ENCODE results near the gene DPP6.

DPP6 gene

GRCh38 chr7:154559454-154559853, 507.3 kb downstream of the DPP6 start:
- DNase-seq: no peak

DNA sequence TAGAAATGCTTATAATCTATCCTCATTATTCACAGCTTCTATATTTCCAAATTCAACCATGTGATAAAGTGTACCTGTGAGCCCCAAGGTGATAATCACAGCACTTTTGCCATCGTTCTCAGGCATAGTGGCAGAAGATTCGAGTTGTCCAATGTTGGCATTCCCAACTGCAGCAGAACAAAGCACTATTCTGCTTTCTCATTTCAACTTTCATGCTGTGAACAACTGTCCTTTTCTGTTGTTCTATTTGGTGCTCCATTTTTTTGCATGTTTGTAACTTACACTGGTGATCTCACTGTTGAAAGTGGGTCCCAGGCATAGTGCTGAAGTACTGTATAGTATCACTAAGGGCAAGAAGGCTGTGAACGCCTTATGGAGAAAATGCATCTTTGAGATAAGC, 512.5 kb downstream of the DPP6 start:
- DNase-seq: no peak

DNA sequence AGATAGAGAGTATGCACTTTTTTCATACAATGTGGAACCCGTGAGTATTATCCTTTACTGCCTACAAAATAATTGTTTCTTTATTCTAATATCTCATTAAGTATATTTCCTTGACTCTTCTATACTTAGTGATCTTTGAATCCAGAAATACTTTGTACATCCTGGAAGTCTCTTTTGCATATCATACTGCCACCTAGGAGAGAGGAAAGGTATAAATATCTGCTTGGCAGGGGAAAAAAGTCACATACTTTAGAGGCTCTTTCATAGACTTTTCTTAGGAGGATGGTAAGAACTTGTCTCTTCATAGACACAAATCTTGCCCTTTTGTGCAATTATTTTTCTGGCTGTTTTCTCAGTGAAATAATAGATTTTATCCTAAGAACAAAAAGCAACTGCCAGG, 514.7 kb downstream of the DPP6 start:
- DNase-seq: no peak

GRCh38 chr7:154568346-154568745, 516.1 kb downstream of the DPP6 start:
- no peak for DNase-seq

DNA sequence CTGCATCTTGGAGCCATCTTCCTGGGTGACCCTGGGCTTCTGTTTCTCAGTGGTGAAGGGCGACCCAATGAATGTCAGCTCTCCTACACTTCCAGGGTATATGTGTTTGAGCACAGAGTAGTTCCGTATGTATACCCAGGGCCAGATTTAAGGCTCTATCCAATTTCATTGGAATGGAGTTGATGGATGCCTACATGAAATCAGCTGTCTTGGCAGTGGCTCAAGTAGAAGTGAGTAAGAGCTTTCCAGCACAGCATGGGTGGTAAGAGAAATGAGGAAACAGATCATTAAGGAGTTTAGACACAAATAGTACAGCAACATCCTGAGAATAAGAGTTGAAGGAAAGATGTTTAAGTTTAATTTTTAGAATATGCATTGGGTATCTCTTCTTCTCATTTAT, 517.7 kb downstream of the DPP6 start:
- DNase-seq: no peak

- DNase-seq: no peak
Measured at GRCh38 chr7:154571772-154572171, 519.6 kb downstream of the DPP6 start.

GRCh38 chr7:154574235-154574634, 522.0 kb downstream of the DPP6 start:
- DNase-seq: no peak

- DNase-seq: no peak
Measured at GRCh38 chr7:154575497-154575896, 523.3 kb downstream of the DPP6 start.

DNA sequence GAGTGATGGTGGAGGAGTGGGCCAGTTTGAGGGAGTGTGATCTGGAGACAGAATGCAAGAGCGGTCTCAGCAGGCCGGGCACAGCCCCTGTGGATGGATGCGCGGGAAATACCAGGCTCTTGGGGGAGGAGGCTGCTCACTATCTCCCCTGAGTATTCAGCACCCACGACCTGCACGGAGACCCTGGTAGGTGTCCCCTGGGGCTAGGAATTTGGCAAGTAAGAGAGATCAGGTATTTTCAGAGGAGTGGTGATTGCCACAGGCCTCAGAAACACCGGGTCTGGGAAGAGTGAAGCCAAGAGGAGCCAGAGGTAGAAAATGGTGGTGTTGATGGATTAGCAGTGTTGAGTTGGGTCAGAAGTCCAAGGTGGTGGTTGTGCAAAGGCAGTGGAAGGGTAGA, 524.4 kb downstream of the DPP6 start:
- DNase-seq: no peak

- no peak for DNase-seq
Measured at GRCh38 chr7:154577141-154577873, 525.1 kb downstream of the DPP6 start.

- DNase-seq: no peak
Measured at GRCh38 chr7:154578336-154578735, 526.1 kb downstream of the DPP6 start.

DNA sequence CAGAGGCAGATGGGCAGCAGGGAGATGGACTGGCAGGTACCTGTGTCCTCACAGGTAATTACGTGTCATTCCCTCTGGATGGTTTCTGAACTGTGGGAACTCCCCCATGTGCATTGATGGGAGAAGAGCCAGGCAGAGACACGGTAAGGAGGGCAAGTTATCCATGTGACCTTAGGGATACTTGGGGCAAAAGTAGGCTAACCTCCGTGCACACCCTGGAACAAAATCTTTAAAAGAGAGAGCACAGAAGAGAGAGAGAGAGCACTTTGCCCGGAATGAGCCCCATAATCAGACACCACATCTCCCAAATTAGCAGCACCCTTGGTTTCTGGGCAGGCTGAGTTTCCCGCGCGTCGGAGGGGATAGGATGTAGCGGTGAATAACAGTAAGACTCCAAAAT, 527.5 kb downstream of the DPP6 start:
- DNase-seq: no peak

DNA sequence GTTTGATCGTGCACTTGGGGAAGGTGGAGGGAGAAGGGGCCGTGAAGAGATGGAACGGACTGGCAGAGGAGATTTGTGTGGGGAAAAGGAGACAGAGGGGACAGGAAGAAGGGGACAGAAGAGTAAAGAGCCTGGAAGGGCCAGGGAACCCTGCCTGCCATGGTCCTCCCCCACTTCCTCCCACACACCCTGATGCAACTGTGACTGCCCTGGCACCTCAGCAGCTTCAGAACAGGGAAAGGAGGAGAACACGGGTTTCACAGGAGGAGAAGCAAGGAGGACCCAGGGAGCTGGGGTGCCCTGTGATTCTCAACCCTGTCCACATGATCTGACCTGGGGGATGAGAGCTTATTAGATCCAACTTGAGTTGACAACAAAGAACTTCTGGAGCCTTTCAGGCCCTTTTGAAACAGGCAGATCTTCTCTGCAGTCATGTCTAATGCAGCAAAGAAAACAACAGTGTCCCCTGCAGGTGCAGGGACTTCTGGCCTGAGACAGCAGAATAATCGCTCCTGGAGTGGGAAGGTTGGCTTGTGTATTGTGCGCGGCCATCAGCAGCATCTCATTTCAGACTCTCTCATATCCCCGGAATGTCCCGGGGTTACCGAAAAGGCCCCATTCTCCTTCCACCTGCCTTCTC, 529.2 kb downstream of the DPP6 start:
- DNase-seq: no peak

DNA sequence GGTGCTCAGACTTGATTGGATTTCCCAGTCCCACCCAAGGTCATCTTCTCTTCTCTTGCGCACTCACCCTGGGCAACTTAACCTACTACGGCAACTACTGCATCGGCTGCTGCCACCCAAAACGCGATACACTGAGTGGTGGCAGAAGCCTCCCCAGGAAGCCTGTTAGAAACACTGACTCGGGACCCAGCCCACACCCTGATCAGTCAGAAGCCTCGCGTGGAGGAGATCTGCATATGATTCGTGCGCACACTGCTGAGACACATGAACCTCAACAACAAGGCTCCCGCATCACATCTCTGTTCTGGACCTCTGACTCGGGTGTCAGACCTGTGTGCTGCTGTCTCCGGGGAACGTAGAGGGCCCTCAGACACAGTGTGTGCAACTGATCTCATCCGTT, 531.3 kb downstream of the DPP6 start:
- no peak for DNase-seq

DNA sequence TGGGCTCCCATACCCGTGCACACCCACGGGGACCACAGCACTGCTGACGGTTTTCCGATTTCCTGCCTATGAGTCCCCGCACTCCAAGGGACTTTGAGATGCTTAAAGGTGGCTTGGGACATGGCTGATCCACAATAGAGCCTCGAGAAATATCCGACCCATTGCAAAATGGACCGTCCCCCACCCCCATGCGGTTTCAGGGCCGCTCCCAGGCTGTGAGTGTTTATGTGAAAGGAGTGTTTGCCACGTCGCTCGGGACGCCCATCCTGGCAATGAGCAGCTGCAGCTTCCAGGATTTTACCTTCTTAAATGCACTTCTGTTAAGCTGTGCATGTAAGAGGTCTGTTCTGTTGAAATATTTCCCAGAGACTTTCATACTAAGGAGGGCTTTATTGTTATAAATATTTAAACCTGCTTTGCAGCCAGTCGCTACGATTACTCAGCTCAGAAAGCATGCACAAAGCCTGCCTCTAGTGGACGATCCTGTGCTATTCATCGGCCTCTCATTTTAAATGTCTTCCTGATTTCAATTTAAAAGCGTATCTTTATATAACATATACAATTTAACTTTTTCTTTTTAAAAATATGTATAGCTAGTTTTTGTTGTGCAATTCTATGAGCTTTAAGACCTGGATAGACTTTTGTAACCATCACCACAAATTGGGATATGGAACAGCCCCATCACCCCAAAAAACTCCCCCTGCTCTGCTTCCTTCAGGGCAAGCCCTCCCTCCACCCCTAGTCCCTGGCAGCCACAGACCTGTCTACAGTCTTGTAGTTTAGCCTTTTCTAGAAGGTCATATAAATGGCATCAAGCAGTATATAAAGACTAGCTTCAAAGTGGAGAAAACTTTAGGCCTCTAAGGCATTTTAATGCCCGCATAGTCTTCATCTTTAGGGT, 532.4 kb downstream of the DPP6 start:
- DNase-seq: no peak

DNA sequence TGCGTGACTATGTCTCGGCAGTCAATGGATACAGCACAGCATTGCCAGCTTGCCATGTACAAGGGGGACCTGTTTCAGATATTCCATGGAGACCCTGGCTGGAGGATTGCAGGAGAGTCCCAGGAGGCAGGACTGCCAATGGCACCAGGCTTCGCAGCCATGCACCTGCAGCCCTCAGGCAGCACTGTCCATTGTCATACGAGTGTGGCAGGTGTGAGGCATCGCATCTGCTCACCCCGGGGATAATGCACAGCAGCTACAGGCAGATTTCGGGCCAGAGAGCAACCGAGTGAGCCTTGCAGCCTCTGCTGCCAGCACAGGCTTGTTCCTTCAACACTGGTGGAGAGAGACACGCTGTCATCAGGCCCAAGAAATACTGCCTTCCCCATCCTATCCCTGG, 535.6 kb downstream of the DPP6 start:
- no peak for DNase-seq

DNA sequence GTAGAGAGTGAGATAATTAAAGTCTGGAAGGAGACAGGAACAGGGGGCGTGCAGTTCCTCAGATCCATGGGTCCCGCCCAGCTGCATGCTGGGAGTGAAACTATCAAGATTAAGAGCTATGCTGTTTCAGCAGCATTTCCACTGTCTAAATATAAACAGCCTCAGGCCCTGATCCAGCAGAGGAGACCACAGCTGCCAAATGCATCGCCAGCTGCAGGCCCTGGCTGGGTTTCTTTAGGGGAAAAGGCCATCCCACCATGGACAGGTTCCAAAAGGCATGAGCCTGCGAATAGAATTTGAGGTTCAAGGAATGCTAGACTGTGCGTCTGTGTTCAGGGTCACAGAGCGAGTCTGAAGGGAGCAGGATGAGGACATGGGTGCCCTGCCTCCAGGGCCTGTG, 539.3 kb downstream of the DPP6 start:
- DNase-seq: no peak

GRCh38 chr7:154592388-154592787, 540.2 kb downstream of the DPP6 start:
- DNase-seq: no peak

DNA sequence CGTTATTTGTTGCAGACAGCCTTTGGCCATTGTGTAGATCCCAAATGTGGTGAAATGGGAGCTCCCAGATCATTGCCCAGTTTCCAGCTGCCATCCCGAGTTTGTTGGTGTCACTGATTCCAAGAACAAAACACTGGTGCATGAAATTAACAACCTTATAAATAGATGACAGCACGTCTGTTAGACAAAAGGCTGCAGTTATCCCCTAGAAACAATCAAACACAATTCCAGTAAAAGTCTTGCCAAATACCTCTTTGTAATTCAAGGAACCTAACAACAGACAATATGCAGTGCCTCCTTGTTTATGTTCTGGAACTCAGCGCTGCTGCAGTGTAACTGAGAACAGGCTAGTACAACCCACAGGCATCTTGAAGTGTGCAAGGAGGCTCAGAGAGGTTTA, 546.2 kb downstream of the DPP6 start:
- no peak for DNase-seq

DNA sequence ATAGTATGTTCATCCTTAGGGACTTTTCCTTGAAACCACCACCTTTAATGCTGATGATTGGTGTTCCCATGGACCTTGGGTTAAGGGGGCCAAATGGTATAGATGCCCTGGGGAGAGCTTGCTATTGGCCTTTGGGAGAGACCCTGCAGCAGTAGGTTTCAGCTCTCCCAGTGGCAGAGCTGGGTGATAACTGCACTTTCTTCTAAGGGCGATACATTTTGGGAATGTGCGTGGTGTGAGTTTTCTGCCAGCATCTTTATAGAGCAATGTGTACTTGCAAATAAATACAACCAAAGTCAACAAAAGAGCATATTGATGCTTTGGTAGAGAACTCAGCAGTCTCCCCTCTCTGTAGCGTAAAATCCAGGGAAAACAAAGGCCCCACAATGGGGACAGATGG, 546.7 kb downstream of the DPP6 start:
- no peak for DNase-seq

DNA sequence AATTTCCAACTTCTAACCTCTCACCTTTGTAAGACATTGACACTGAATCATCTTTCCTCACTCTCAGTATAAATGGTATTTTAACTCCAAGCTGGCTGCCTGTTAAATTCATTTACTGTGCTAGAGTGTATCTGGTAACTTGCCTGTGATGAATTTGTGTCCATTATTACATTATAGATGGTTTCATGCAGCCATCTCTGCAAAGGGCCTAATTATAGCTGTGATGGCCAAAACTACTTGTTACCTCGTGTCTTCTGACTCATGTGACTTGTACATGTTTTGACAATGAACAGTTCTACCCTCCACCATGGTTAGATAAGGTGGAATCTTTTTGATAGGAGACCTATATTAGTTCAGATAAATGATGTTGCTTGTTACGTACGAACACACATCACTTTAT, 558.7 kb downstream of the DPP6 start:
- no peak for DNase-seq

DNA sequence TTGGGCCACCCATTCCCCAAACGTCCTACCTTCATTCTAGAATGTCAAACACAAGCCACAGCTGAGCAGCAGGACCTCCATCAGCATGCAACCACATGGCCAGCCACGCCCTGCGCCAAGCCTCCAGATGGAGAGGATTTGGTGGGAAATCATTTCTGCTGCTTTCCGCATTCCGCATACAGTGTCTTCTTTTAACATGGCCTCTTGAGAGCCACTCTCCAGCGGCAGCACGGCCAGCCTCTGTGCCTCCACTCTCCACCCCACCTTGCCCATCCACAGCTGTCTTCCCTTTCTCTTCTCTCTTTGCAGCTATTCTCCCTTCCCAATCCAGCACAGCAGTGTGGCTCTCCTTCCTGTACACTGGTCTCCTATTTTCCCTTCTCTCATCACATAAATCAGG, 561.6 kb downstream of the DPP6 start:
- DNase-seq: no peak

- DNase-seq: no peak
Measured at GRCh38 chr7:154620141-154620755, 568.0 kb downstream of the DPP6 start.
